ENCODE results near the gene RNLS. TPM values are rescaled to one million over a fixed set of nuclear protein-coding genes. Genes with fewer than 3 reads are reported as not detected.

The RNLS gene
- 12.1 TPM for total RNA-seq

GRCh38 chr10:88582806-88583583 is at the start of gene RNLS:
Gene RNLS (minus strand): TSS chr10:88583318.
- no peaks in the 10 kb centered on the region for H3K36me3 ChIP-seq
- peak in 1 of 2 donors; percentile 83 for DNase-seq (ENCODE audit: low spot score in 2 of 2)
- peaks cover 0 to 6% of the 10 kb centered on the region in 2 donors for H3K4me1 ChIP-seq
- intact Hi-C loops (cut with DNase I) = loop anchor here (10.0 kb wide), 1 partner anchor 632 kb away; no protein-coding TSS in a partner anchor
- H3K4me3 ChIP-seq = peak within 1 kb of the TSS; percentile 70 to 75
- H3K9me3 ChIP-seq = no peaks in the 10 kb centered on the region
- H3K27me3 ChIP-seq = no peaks in the 10 kb centered on the region
- peak within 1 kb of the TSS; percentile 88 to 91 for H3K27ac ChIP-seq
- TF ChIP-seq CTCF (IDR thresholded peaks at IDR 0.05) = peak; percentile 70 to 95 (median 88)

GRCh38 chr10:88624840-88625239 is 41.7 kb upstream of the RNLS start:
- no peak for DNase-seq (ENCODE audit: low spot score in 2 of 2)
- intact Hi-C loops (cut with DNase I) = no loop called here

GRCh38 chr10:88623835-88624234 is 40.7 kb upstream of the RNLS start:
- Histone ChIP-seq H3K27ac (no peak overlapping the region), H3K4me1 (no peaks in the 10 kb centered on the region), H3K4me3 (no peak overlapping the region), H3K9me3 (no peaks in the 10 kb centered on the region), H3K36me3 (no peaks in the 10 kb centered on the region), H3K27me3 (no peaks in the 10 kb centered on the region)
- DNase-seq (ENCODE audit: low spot score in 2 of 2) = no peak
- TF ChIP-seq CTCF (IDR thresholded peaks at IDR 0.05) = no peak
- intact Hi-C loops (cut with DNase I) = no loop called here

More at GRCh38 chr10:88624840-88625239, 41.7 kb upstream of the RNLS start:
- Histone ChIP-seq H3K27me3 (no peaks in the 10 kb centered on the region), H3K36me3 (no peaks in the 10 kb centered on the region), H3K4me3 (no peak overlapping the region), H3K9me3 (no peaks in the 10 kb centered on the region), H3K27ac (no peak overlapping the region), H3K4me1 (no peaks in the 10 kb centered on the region)
- TF ChIP-seq CTCF (IDR thresholded peaks at IDR 0.05) = no peak

GRCh38 chr10:88620441-88620840 is 37.3 kb upstream of the RNLS start:
- Histone ChIP-seq H3K4me1 (no peaks in the 10 kb centered on the region), H3K27me3 (no peaks in the 10 kb centered on the region), H3K9me3 (no peaks in the 10 kb centered on the region), H3K4me3 (no peak overlapping the region), H3K27ac (no peak overlapping the region), H3K36me3 (no peaks in the 10 kb centered on the region)
- DNase-seq (ENCODE audit: low spot score in 2 of 2) = no peak
- intact Hi-C loops (cut with DNase I) = no loop called here
- no peak for TF ChIP-seq CTCF (IDR thresholded peaks at IDR 0.05)

GRCh38 chr10:88618496-88618895 is 35.4 kb upstream of the RNLS start:
- no peak for DNase-seq (ENCODE audit: low spot score in 2 of 2)
- no peaks in the 10 kb centered on the region for H3K36me3 ChIP-seq
- intact Hi-C loops (cut with DNase I) = no loop called here

More at GRCh38 chr10:88618496-88618895, 35.4 kb upstream of the RNLS start:
- Histone ChIP-seq H3K27me3 (no peaks in the 10 kb centered on the region), H3K9me3 (no peaks in the 10 kb centered on the region), H3K4me3 (no peak overlapping the region), H3K27ac (no peak overlapping the region), H3K4me1 (no peaks in the 10 kb centered on the region)
- TF ChIP-seq CTCF (IDR thresholded peaks at IDR 0.05) = no peak

Measured in ascending aorta (tissue), 2 donors.